Testis (tissue), 3 donors: ENCODE measurements around the gene HSD17B12. TPM values are rescaled to one million over a fixed set of nuclear protein-coding genes. Genes with fewer than 3 reads are reported as not detected.
"Not testable (repeated sequence)": the region's sequence is repeated elsewhere in the genome, so short reads cannot be mapped to it uniquely, and the experiment has no call there.

Experiments used
- DNase-seq: peaks from one replicate; pipeline ENCODE4 v3.0.0-alpha.2; 2019
- H3K27ac ChIP-seq, 2 donors: fragments of 200-600 bp; sonication (generic); one replicate each; pipeline ENCODE4 v1.5.1; 2019
- H3K27me3 ChIP-seq: fragments of 200-600 bp; sonication (generic); one replicate; pipeline ENCODE4 v1.5.1; 2019
- H3K36me3 ChIP-seq: fragments of 200-600 bp; sonication (generic); one replicate; pipeline ENCODE4 v1.5.1; 2017; ENCODE audit warnings: low read depth; ENCODE audit errors: missing control alignments
- H3K4me1 ChIP-seq: fragments of 200-600 bp; sonication (generic); one replicate; pipeline ENCODE4 v1.5.1; 2019
- H3K4me3 ChIP-seq, 2 donors: fragments of 200-600 bp; sonication (generic); one replicate each; pipeline ENCODE4 v1.5.1; 2017 to 2019
- H3K9me3 ChIP-seq: fragments of 200-600 bp; sonication (generic); one replicate; pipeline ENCODE4 v1.5.1; 2017
- POLR2A ChIP-seq: fragments of 450-650 bp; IDR thresholded peaks from one replicate; pipeline ENCODE4 v1.6.1; 2017; ENCODE audit warnings: antibody characterized with exemption, mild to moderate bottlenecking, moderate library complexity
- WGBS, 2 donors: methylation state at CpG; one replicate each; pipeline ENCODE4 v1.1.5; 2018; 5-methylcytosine and 5-hydroxymethylcytosine counted together
- intact Hi-C: fragments of 100-400 bp; cut with DNase I; formaldehyde crosslinking; loops from one replicate; pipeline ENCODE4 v1.15.1; 2023; ENCODE audit warnings: low total_unique reads
- polyA plus RNA-seq: library from polyadenylated mRNA; stranded (reverse); fragments of 350-450 nt; fragmentation: Illumina TruSeq; extraction: RNeasy Lipid Tissue Mini Kit (QIAGEN cat#74804); gene quantifications from one replicate; pipeline ENCODE4 v1.2.3, GENCODE V29; 2014; ENCODE audit warnings: low read depth, low replicate concordance; ENCODE audit not compliant: insufficient read depth
- total RNA-seq, 2 donors: library from RNA; depleted of rRNA; stranded (reverse); fragments of >200 nt; gene quantifications; one replicate each; pipeline ENCODE4 v1.2.3, GENCODE V29; 2016
- TF ChIP-seq, protein P1 (sequence below), 3 experiments: fragments of 450-650 bp in 2 of 3; fragments of 200-600 bp in 1 of 3; sonication (generic) in 1 of 3; IDR thresholded peaks; one replicate each; pipeline ENCODE4 v1.5.1; 2016 to 2019; ENCODE audit warnings: antibody characterized with exemption in 3 of 3, mild to moderate bottlenecking in 2 of 3, moderate library complexity in 1 of 3

Gene HSD17B12
- total and polyA plus RNA-seq, 3 donors from 2014 or later = 59.6 to 113 (median 93.5) TPM

DNA sequence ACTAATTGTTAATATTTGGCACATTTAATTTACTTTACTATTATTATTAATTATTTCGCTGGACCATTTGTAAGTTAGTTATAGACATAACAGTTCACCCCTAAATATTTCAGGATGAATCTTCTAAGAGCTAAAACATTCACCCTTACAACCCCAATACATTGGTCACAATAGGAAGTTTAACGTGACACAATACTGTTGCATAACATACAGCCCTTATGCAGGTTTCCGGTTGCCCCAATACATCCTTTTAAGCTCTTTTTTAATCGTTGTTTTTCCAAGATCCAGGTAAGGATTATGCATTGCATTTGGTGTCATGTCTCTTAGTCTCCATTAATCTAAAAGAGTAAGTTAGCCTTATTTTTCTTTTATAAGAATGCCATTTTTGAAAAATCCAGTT is 71.2 kb downstream of the HSD17B12 start:
- Histone ChIP-seq H3K27ac (no peak overlapping the region), H3K27me3 (no peaks in the 10 kb centered on the region), H3K4me3 (no peak overlapping the region), H3K36me3 (no peaks in the 10 kb centered on the region), H3K9me3 (no peaks in the 10 kb centered on the region), H3K4me1 (peaks cover 5% of the 10 kb centered on the region)
- WGBS, 2 donors = 93 to 94% methylated on average over 4 of the region's 4 CpGs
- DNase-seq = no peak
- TF ChIP-seq, protein P1, sequence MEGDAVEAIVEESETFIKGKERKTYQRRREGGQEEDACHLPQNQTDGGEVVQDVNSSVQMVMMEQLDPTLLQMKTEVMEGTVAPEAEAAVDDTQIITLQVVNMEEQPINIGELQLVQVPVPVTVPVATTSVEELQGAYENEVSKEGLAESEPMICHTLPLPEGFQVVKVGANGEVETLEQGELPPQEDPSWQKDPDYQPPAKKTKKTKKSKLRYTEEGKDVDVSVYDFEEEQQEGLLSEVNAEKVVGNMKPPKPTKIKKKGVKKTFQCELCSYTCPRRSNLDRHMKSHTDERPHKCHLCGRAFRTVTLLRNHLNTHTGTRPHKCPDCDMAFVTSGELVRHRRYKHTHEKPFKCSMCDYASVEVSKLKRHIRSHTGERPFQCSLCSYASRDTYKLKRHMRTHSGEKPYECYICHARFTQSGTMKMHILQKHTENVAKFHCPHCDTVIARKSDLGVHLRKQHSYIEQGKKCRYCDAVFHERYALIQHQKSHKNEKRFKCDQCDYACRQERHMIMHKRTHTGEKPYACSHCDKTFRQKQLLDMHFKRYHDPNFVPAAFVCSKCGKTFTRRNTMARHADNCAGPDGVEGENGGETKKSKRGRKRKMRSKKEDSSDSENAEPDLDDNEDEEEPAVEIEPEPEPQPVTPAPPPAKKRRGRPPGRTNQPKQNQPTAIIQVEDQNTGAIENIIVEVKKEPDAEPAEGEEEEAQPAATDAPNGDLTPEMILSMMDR (IDR thresholded peaks at IDR 0.05) = no peak
- TF ChIP-seq POLR2A = no peak
- intact Hi-C loops = no loop called here

DNA sequence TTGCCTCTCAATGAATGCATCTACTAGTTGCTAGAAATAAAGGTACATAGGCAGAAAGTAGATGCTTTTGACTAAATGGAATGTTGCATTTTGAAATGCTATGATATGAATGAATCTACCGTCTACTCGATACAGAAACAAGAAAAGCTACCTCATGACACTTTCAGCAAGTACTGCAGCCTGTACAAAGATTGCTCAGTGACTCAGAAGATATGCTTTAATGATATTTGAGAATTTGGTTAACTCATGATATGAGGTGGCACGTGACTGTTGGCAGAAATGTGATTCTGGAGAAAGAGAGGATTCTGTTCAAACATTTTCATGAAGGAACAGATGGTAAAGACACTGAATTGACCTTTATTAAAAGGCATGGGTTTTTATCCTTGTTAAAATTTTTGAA is 76.0 kb downstream of the HSD17B12 start:
- no peak overlapping the region for H3K4me3 ChIP-seq
- no peaks in the 10 kb centered on the region for H3K4me1 ChIP-seq
- H3K36me3 ChIP-seq = no peaks in the 10 kb centered on the region
- TF ChIP-seq, protein P1 (IDR thresholded peaks at IDR 0.05) = no peak
- TF ChIP-seq POLR2A = no peak
- 86 to 94% methylated on average over 3 of the region's 3 CpGs for WGBS, 2 donors
- no peaks in the 10 kb centered on the region for H3K9me3 ChIP-seq
- H3K27ac ChIP-seq = no peak overlapping the region
- intact Hi-C loops = no loop called here
- no peak for DNase-seq
- H3K27me3 ChIP-seq = no peaks in the 10 kb centered on the region

DNA sequence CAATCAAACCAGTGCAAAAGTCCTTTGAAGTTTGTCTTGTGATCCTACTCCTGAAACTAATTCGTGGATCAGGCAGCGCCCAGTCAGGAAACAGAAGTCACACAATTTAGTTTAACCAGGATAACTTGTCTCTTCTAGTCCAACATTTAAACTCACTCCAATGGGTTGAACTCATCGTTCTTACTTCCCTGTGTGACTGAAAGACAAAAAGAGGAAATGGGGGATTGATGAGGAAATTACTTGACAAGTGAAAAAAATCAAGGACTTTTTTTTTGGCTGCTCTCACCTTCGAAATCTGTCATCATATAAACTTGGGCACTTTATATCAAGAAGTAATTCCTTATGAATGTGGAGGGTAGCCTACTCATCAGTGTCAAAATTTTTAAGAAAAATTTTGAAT is 78.4 kb downstream of the HSD17B12 start:
- H3K27ac ChIP-seq = no peak overlapping the region
- H3K4me3 ChIP-seq = no peak overlapping the region
- WGBS, 2 donors = 69 to 76% methylated on average over 4 of the region's 4 CpGs
- H3K9me3 ChIP-seq = no peaks in the 10 kb centered on the region
- TF ChIP-seq, protein P1 (IDR thresholded peaks at IDR 0.05) = no peak
- TF ChIP-seq POLR2A = no peak
- intact Hi-C loops = no loop called here
- no peak for DNase-seq
- no peaks in the 10 kb centered on the region for H3K27me3 ChIP-seq
- H3K36me3 ChIP-seq = no peaks in the 10 kb centered on the region
- no peaks in the 10 kb centered on the region for H3K4me1 ChIP-seq

DNA sequence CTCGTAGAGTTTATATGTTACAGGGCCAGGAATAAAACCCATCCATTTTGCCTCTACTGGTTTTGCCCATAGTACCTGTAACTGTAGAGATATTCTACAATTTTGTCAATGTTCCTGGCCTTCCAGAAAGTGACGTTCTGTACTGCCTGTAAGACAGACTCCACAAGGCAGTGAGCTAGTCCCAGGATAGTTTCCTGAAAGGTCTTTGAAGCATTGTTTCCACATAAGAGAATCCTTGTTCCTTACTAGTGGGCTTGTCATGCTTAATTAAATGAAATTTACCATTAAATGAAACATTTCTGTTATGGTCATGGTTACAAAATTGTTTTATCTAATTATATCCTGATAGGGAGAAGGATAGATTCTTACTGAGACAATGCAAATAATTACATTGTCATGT is 80.4 kb downstream of the HSD17B12 start:
- Histone ChIP-seq H3K27me3 (no peaks in the 10 kb centered on the region), H3K27ac (no peak overlapping the region), H3K4me1 (no peaks in the 10 kb centered on the region), H3K36me3 (no peaks in the 10 kb centered on the region), H3K4me3 (no peak overlapping the region), H3K9me3 (no peaks in the 10 kb centered on the region)
- DNase-seq = no peak
- 81 to 84% methylated on average over 2 of the region's 2 CpGs for WGBS, 2 donors
- TF ChIP-seq, protein P1 (IDR thresholded peaks at IDR 0.05) = no peak
- no peak for TF ChIP-seq POLR2A
- intact Hi-C loops = no loop called here

DNA sequence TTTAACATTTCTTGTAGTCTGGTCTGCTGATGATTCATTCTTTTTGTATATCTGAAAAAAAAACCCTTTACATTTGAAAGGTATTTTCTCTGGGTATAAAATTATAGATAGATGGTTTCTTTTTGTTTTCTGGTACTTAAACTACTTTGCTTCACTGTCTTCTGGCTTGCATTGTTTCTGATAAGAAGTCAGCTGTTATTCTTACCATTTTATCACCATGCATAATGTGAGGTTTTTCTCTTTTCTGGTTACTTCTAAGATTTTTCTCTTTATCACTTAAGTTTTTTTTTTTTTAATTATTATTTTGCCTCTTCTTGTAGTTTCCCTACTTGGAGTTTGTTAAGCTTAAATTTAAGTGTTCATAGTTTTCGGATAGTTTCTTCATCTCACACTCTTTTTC is 84.7 kb downstream of the HSD17B12 start:
- WGBS, 2 donors = 98 to 100% methylated on average over 1 of the region's 1 CpG
- no peaks in the 10 kb centered on the region for H3K36me3 ChIP-seq

DNA sequence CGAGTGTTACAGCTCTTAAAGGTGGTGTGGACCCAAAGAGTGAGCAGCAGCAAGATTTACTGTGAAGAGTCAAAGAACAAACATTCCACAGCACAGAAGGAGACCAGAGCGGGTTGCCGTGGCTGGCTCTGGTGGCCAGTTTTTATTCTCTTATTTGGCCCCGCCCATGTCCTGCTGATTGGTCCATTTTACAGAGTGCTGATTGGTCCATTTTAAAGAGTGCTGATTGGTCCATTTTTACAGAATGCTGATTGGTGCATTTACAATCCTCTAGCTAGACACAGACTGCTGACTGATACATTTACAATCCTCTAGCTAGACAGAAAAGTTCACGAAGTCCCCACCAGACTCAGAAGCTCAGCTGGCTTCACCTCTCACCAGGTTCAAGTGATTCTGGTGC is 88.1 kb downstream of the HSD17B12 start:
- H3K9me3 ChIP-seq, H3K36me3 ChIP-seq, H3K4me1 ChIP-seq, H3K27me3 ChIP-seq, intact Hi-C loops, H3K4me3 ChIP-seq, H3K27ac ChIP-seq: not testable (repeated sequence)
- 72 to 80% methylated on average over 5 of the region's 5 CpGs for WGBS, 2 donors
- DNase-seq = peak; percentile 62

More for the DNA sequence above, 84.7 kb downstream of the HSD17B12 start:
- Histone ChIP-seq H3K9me3 (no peaks in the 10 kb centered on the region), H3K27ac (no peak overlapping the region), H3K27me3 (no peaks in the 10 kb centered on the region), H3K4me1 (no peaks in the 10 kb centered on the region), H3K4me3 (no peak overlapping the region)
- DNase-seq = no peak
- TF ChIP-seq, protein P1 (IDR thresholded peaks at IDR 0.05) = no peak
- TF ChIP-seq POLR2A = no peak
- intact Hi-C loops = no loop called here
